HG03045 (cell line): Measurements from ENCODE around the gene CNTN6.

ENCODE experiments used
- ATAC-seq: cut with Tn5 transposase; IDR thresholded peaks from one replicate; pipeline ENCODE4 v1.9.1; 2021; ENCODE audit warnings: mild to moderate bottlenecking, moderate library complexity; ENCODE audit not compliant: unreplicated experiment

The CNTN6 gene

GRCh38 chr3:1171320-1171719, 78.5 kb downstream of the CNTN6 start:
- ATAC-seq, result no peak

- no peak for ATAC-seq
These were observed 79.8 kb downstream of the CNTN6 start for GRCh38 chr3:1172644-1173043.

- ATAC-seq, result no peak
These were observed 86.3 kb downstream of the CNTN6 start for GRCh38 chr3:1179146-1179545.

GRCh38 chr3:1183320-1184048, 90.7 kb downstream of the CNTN6 start:
- ATAC-seq, result no peak

GRCh38 chr3:1190569-1190968, 97.7 kb downstream of the CNTN6 start:
- ATAC-seq, result no peak

- no peak for ATAC-seq
These were observed 98.2 kb downstream of the CNTN6 start for GRCh38 chr3:1191026-1191425.

GRCh38 chr3:1195947-1196346, 103.1 kb downstream of the CNTN6 start:
- ATAC-seq, result no peak

- no peak for ATAC-seq
These were observed 104.2 kb downstream of the CNTN6 start for GRCh38 chr3:1197051-1197450.

- ATAC-seq, result no peak
These were observed 107.5 kb downstream of the CNTN6 start for GRCh38 chr3:1200371-1200770.

- ATAC-seq, result no peak
These were observed 115.1 kb downstream of the CNTN6 start for GRCh38 chr3:1207904-1208303.

GRCh38 chr3:1214933-1215332, 122.1 kb downstream of the CNTN6 start:
- ATAC-seq, result no peak

GRCh38 chr3:1216856-1217255, 124.0 kb downstream of the CNTN6 start:
- no peak for ATAC-seq

GRCh38 chr3:1227111-1227510, 134.3 kb downstream of the CNTN6 start:
- no peak for ATAC-seq

GRCh38 chr3:1228289-1228688, 135.5 kb downstream of the CNTN6 start:
- no peak for ATAC-seq

- no peak for ATAC-seq
These were observed 138.1 kb downstream of the CNTN6 start for GRCh38 chr3:1230920-1231319.

GRCh38 chr3:1232276-1232675, 139.5 kb downstream of the CNTN6 start:
- no peak for ATAC-seq

GRCh38 chr3:1235526-1236120, 142.8 kb downstream of the CNTN6 start:
- ATAC-seq, result no peak

- ATAC-seq, result no peak
These were observed 158.6 kb downstream of the CNTN6 start for GRCh38 chr3:1251282-1252060.

- no peak for ATAC-seq
These were observed 159.2 kb downstream of the CNTN6 start for GRCh38 chr3:1252061-1252430.

GRCh38 chr3:1262246-1262645, 169.4 kb downstream of the CNTN6 start:
- ATAC-seq, result no peak

GRCh38 chr3:1263121-1263520, 170.3 kb downstream of the CNTN6 start:
- ATAC-seq, result no peak

- ATAC-seq, result no peak
These were observed 177.0 kb downstream of the CNTN6 start for GRCh38 chr3:1269808-1270207.
